ENCODE results near the gene EIF4G3.

DNA sequence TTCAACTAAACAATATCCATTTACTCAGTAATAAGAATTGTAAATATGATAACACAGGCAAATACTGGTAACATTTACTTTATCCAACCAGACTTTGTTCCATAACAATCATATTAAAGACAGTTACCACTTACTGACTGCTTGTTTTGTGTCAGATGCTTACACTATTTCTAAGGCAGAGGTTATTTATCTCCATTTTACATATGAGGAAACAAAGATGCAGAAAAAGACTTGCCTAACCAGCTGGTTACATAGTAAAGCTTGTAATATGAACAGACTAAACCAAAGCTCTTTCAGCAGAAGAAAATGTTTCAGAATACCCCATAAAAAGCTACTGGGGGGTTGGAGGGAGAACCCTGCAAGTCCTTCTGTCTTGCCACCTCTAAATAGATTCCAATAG lies 180.1 kb downstream of the EIF4G3 start:
- TF ChIP-seq, protein P1, sequence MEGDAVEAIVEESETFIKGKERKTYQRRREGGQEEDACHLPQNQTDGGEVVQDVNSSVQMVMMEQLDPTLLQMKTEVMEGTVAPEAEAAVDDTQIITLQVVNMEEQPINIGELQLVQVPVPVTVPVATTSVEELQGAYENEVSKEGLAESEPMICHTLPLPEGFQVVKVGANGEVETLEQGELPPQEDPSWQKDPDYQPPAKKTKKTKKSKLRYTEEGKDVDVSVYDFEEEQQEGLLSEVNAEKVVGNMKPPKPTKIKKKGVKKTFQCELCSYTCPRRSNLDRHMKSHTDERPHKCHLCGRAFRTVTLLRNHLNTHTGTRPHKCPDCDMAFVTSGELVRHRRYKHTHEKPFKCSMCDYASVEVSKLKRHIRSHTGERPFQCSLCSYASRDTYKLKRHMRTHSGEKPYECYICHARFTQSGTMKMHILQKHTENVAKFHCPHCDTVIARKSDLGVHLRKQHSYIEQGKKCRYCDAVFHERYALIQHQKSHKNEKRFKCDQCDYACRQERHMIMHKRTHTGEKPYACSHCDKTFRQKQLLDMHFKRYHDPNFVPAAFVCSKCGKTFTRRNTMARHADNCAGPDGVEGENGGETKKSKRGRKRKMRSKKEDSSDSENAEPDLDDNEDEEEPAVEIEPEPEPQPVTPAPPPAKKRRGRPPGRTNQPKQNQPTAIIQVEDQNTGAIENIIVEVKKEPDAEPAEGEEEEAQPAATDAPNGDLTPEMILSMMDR (conservative IDR thresholded peaks at IDR 0.05; ENCODE audit: low read depth, low read length) = no peak
- no peak for TF ChIP-seq EZH2 (IDR thresholded peaks at IDR 0.05; ENCODE audit: borderline replicate concordance, low read depth, low read length, poor library complexity, severe bottlenecking)

Measured in A673 (cell line).